HepG2 (cell line): Measurements from ENCODE around the gene NLRX1. TPM values are rescaled to one million over a fixed set of nuclear protein-coding genes. Genes with fewer than 3 reads are reported as not detected.

Experiments used
- PTBP1 ChIP-seq: fragments of 200-400 bp; formaldehyde crosslinking; IDR thresholded peaks from 2 replicates; pipeline ENCODE4 v1.6.1; 2018; ENCODE audit warnings: low read length, low read depth; ENCODE audit not compliant: poor library complexity, severe bottlenecking
- REXO4 ChIP-seq: sonication (generic); formaldehyde crosslinking; IDR thresholded peaks from 2 replicates; pipeline ENCODE4 v1.8.0; 2022; ENCODE audit warnings: missing genetic modification reagents, mild to moderate bottlenecking, borderline replicate concordance
- ZNF354B ChIP-seq: sonication (generic); formaldehyde crosslinking; IDR thresholded peaks from 2 replicates; pipeline ENCODE4 v1.8.0; 2022; ENCODE audit warnings: mild to moderate bottlenecking, missing genetic modification reagents
- ZNF510 ChIP-seq: sonication (generic); formaldehyde crosslinking; IDR thresholded peaks from 2 replicates; pipeline ENCODE4 v1.4.0; 2020; ENCODE audit warnings: low read depth, mild to moderate bottlenecking, missing genetic modification reagents
- ZNF550 ChIP-seq: sonication (generic); formaldehyde crosslinking; IDR thresholded peaks from 2 replicates; pipeline ENCODE4 v1.4.0; 2020; ENCODE audit warnings: mild to moderate bottlenecking, missing genetic modification reagents, borderline replicate concordance
- ZNF567 ChIP-seq: sonication (generic); formaldehyde crosslinking; IDR thresholded peaks from 2 replicates; pipeline ENCODE4 v1.8.1; 2023; ENCODE audit warnings: mild to moderate bottlenecking, missing genetic modification reagents, borderline replicate concordance
- polyA plus RNA-seq, 8 experiments: library from polyadenylated mRNA; depleted of rRNA in 3 of 8; stranded (reverse) in 7 of 8; unstranded in 1 of 8; fragments of >200 nt; fragmentation: Illumina TruSeq in 4 of 8; extraction: Trizol in 4 of 8; gene quantifications; 2 replicates each; pipeline versions ENCODE4 v1.2.1 to v1.2.3, GENCODE V29; 2011 to 2016; ENCODE audit warnings: low read depth in 4 of 8, missing spikeins in 1 of 8, mixed read lengths in 1 of 8; ENCODE audit not compliant: insufficient read depth in 1 of 8
- total RNA-seq, 5 experiments: library from RNA; depleted of rRNA; stranded (reverse); fragments of >200 nt; fragmentation: Illumina TruSeq; extraction: Trizol; gene quantifications; 2 replicates each; pipeline ENCODE4 v1.2.3, GENCODE V29; 2016; ENCODE audit warnings: low read depth in 1 of 5
- TF ChIP-seq, protein P1 (sequence below): sonication (generic); formaldehyde crosslinking; IDR thresholded peaks from 2 replicates; pipeline ENCODE4 v1.5.1; 2020; ENCODE audit warnings: missing genetic modification reagents, mild to moderate bottlenecking, borderline replicate concordance
- TF ChIP-seq, protein P2 (sequence below), 2 experiments: sonication (generic) in 1 of 2; formaldehyde crosslinking in 1 of 2; IDR thresholded peaks; 2 replicates each; pipeline versions ENCODE4 v1.4.0 to v1.6.1; 2016 to 2020; ENCODE audit warnings: borderline replicate concordance in 1 of 2, low read depth in 1 of 2, mild to moderate bottlenecking in 1 of 2, missing genetic modification reagents in 1 of 2

Gene NLRX1
- total and polyA plus RNA-seq, 2 of the 13 experiments (the other 11 are each of a cell fraction or from before 2014, with no cell fraction given) = 8.7 to 11.0 TPM

DNA sequence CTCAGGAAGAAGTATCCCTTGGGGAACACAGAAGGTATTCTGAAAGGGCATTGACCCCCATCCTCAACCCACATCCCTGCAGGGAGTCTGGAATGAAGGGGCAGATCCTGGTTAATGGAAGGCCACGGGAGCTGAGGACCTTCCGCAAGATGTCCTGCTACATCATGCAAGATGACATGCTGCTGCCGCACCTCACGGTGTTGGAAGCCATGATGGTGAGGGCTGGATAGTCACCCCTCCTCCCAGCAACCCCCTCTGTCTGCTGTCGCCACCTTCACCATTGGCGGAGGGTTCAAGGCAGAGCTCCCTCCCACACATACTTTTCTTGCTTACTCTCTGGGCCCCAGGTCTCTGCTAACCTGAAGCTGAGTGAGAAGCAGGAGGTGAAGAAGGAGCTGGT is 14.3 kb upstream of the NLRX1 start (continued):
- TF ChIP-seq, protein P1, sequence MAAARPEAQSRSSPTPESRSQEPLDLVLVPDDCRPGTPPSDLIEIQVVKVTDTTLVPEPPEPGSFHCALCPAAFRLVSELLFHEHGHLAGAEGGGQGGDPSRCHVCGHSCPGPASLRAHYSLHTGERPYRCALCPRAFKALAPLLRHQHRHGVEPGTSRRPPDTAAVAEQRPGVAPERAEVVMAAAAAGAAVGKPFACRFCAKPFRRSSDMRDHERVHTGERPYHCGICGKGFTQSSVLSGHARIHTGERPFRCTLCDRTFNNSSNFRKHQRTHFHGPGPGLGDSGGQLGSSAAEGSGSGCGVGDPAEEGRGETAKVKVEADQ = no peak
- TF ChIP-seq, protein P2, sequence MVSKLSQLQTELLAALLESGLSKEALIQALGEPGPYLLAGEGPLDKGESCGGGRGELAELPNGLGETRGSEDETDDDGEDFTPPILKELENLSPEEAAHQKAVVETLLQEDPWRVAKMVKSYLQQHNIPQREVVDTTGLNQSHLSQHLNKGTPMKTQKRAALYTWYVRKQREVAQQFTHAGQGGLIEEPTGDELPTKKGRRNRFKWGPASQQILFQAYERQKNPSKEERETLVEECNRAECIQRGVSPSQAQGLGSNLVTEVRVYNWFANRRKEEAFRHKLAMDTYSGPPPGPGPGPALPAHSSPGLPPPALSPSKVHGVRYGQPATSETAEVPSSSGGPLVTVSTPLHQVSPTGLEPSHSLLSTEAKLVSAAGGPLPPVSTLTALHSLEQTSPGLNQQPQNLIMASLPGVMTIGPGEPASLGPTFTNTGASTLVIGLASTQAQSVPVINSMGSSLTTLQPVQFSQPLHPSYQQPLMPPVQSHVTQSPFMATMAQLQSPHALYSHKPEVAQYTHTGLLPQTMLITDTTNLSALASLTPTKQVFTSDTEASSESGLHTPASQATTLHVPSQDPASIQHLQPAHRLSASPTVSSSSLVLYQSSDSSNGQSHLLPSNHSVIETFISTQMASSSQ (IDR thresholded peaks at IDR 0.05; ENCODE audit: low read depth) = no peak
- TF ChIP-seq, protein P2 (CRISPR knock-in tag; IDR thresholded peaks at IDR 0.05; ENCODE audit: borderline replicate concordance) = no peak
- TF ChIP-seq ZNF550 (no peak), ZNF567 (no peak), ZNF510 (CRISPR knock-in tag) (no peak), ZNF354B (CRISPR knock-in tag) (no peak), REXO4 (CRISPR knock-in tag) (no peak), PTBP1 (no peak)
